Trophoblast cell (in vitro differentiated cells and primary cell): Measurements from ENCODE around the gene BHLHE41.

ENCODE experiments used
- DNase-seq, 2 donors: peaks; one replicate each; pipeline ENCODE4 v3.0.0-alpha.2; 2016
- H2AFZ ChIP-seq: 2 replicates; pipeline ENCODE4 v1.6.1; 2013; ENCODE audit warnings: low read length, moderate library complexity, mild to moderate bottlenecking; ENCODE audit not compliant: insufficient read depth, poor library complexity
- H2AK5ac ChIP-seq: 2 replicates; pipeline ENCODE4 v1.6.1; 2013; ENCODE audit warnings: mild to moderate bottlenecking, low read length
- H2BK120ac ChIP-seq: 2 replicates; pipeline ENCODE4 v1.6.1; 2013; ENCODE audit warnings: low read length, mild to moderate bottlenecking, moderate library complexity; ENCODE audit not compliant: insufficient read depth, poor library complexity
- H2BK12ac ChIP-seq: 2 replicates; pipeline ENCODE4 v1.6.1; 2013; ENCODE audit warnings: mild to moderate bottlenecking, low read length, moderate library complexity
- H2BK5ac ChIP-seq: 2 replicates; pipeline ENCODE4 v1.6.1; 2013; ENCODE audit warnings: low read length, low read depth, moderate library complexity, mild to moderate bottlenecking; ENCODE audit not compliant: poor library complexity
- H3K14ac ChIP-seq: 2 replicates; pipeline ENCODE4 v1.6.1; 2013; ENCODE audit warnings: mild to moderate bottlenecking, low read length
- H3K18ac ChIP-seq: 2 replicates; pipeline ENCODE4 v1.6.1; 2013; ENCODE audit warnings: mild to moderate bottlenecking, low read length
- H3K23ac ChIP-seq: 2 replicates; pipeline ENCODE4 v1.6.1; 2013; ENCODE audit warnings: low read length
- H3K27ac ChIP-seq: 2 replicates; pipeline ENCODE4 v1.5.1; 2013; ENCODE audit warnings: low read depth, mild to moderate bottlenecking, inconsistent platforms, low read length, moderate library complexity
- H3K27me3 ChIP-seq: 2 replicates; pipeline ENCODE4 v1.6.1; 2013; ENCODE audit warnings: inconsistent platforms, mild to moderate bottlenecking, low read length, moderate library complexity; ENCODE audit not compliant: insufficient read depth
- H3K36me3 ChIP-seq, 2 experiments: 1 replicate in 1 of 2; 2 replicates in 1 of 2; pipeline ENCODE4 v1.6.1; 2013; ENCODE audit warnings: low read length in 2 of 2, mild to moderate bottlenecking in 2 of 2, moderate library complexity in 1 of 2; ENCODE audit not compliant: insufficient read depth in 2 of 2, control insufficient read depth in 1 of 2
- H3K4ac ChIP-seq: 2 replicates; pipeline ENCODE4 v1.6.1; 2013; ENCODE audit warnings: low read depth, mild to moderate bottlenecking, low read length, moderate library complexity
- H3K4me1 ChIP-seq, 2 experiments: 1 replicate in 1 of 2; 2 replicates in 1 of 2; pipeline ENCODE4 v1.6.1; 2013; ENCODE audit warnings: low read length in 2 of 2, mild to moderate bottlenecking in 2 of 2, moderate library complexity in 1 of 2; ENCODE audit not compliant: insufficient read depth in 2 of 2, control insufficient read depth in 1 of 2
- H3K4me2 ChIP-seq: 2 replicates; pipeline ENCODE4 v1.6.1; 2013; ENCODE audit warnings: inconsistent platforms, mild to moderate bottlenecking, low read length, moderate library complexity
- H3K4me3 ChIP-seq: 2 replicates; pipeline ENCODE4 v1.5.1; 2013; ENCODE audit warnings: mild to moderate bottlenecking, low read depth, low read length, inconsistent platforms
- H3K79me1 ChIP-seq: one replicate; pipeline ENCODE4 v1.6.1; 2013; ENCODE audit warnings: low read length
- H3K79me2 ChIP-seq: 2 replicates; pipeline ENCODE4 v1.6.1; 2013; ENCODE audit warnings: low read length, mild to moderate bottlenecking; ENCODE audit not compliant: control insufficient read depth, insufficient read depth, poor library complexity
- H3K9ac ChIP-seq: 2 replicates; pipeline ENCODE4 v1.6.1; 2013; ENCODE audit warnings: mild to moderate bottlenecking, low read length
- H3K9me3 ChIP-seq: 2 replicates; pipeline ENCODE4 v1.6.1; 2013; ENCODE audit warnings: low read depth, mild to moderate bottlenecking, control low read depth, inconsistent platforms, low read length; ENCODE audit not compliant: insufficient read depth
- H4K12ac ChIP-seq: 2 replicates; pipeline ENCODE4 v1.6.1; 2013; ENCODE audit warnings: low read depth, mild to moderate bottlenecking, low read length, moderate library complexity
- H4K8ac ChIP-seq: 2 replicates; pipeline ENCODE4 v1.6.1; 2013; ENCODE audit warnings: low read depth, mild to moderate bottlenecking, low read length, moderate library complexity
- H4K91ac ChIP-seq: one replicate; pipeline ENCODE4 v1.6.1; 2013; ENCODE audit warnings: low read depth, mild to moderate bottlenecking, low read length, moderate library complexity
- WGBS: extraction: QIAGEN DNeasy Blood & Tissue Kit; methylation state at CpG from one replicate; pipeline ENCODE4 v1.1.7; 2013; ENCODE audit warnings: missing lambda C conversion rate; ENCODE audit not compliant: insufficient read length, insufficient coverage; ENCODE audit errors: extremely low coverage; 5-methylcytosine and 5-hydroxymethylcytosine counted together

BHLHE41 gene

GRCh38 chr12:26102953-26103352, 21.9 kb downstream of the BHLHE41 start:
- Histone ChIP-seq H2BK120ac (no peak overlapping the region), H4K8ac (no peak overlapping the region), H3K27ac (no peak overlapping the region), H4K91ac (peak overlapping the region; percentile 28), H3K4ac (no peak overlapping the region), H2AFZ (no peak overlapping the region), H3K36me3 (no peaks in the 10 kb centered on the region), H3K4me3 (no peak overlapping the region), H4K12ac (no peak overlapping the region), H3K23ac (peak overlapping the region; percentile 86), H2AK5ac (no peak overlapping the region), H3K79me2 (no peaks in the 10 kb centered on the region), H3K79me1 (no peaks in the 10 kb centered on the region), H3K4me2 (no peak overlapping the region), H3K9me3 (no peaks in the 10 kb centered on the region), H3K27me3 (no peaks in the 10 kb centered on the region), H3K4me1 (peaks cover 4 to 6% of the 10 kb centered on the region in 2 experiments), H3K14ac (no peak overlapping the region), H2BK5ac (no peak overlapping the region), H2BK12ac (no peak overlapping the region), H3K18ac (no peak overlapping the region), H3K9ac (no peak overlapping the region)
- WGBS, result no CpG with 5 or more reads among the region's 5 CpGs
- DNase-seq, result no peak

- Histone ChIP-seq H3K79me2 (no peaks in the 10 kb centered on the region), H4K91ac (no peak overlapping the region), H2BK12ac (no peak overlapping the region), H3K36me3 (no peaks in the 10 kb centered on the region), H2AFZ (no peak overlapping the region), H3K23ac (no peak overlapping the region), H3K27me3 (no peaks in the 10 kb centered on the region), H3K27ac (no peak overlapping the region), H4K12ac (no peak overlapping the region), H3K18ac (no peak overlapping the region), H2BK5ac (no peak overlapping the region), H3K14ac (no peak overlapping the region), H2AK5ac (no peak overlapping the region), H3K9ac (no peak overlapping the region), H3K4ac (no peak overlapping the region), H4K8ac (no peak overlapping the region), H3K9me3 (no peaks in the 10 kb centered on the region), H3K4me3 (no peak overlapping the region), H2BK120ac (no peak overlapping the region), H3K4me1 (peaks cover 4 to 6% of the 10 kb centered on the region in 2 experiments), H3K79me1 (no peaks in the 10 kb centered on the region), H3K4me2 (no peak overlapping the region)
- WGBS, result no CpG with 5 or more reads among the region's 4 CpGs
- DNase-seq, result no peak
Measured at GRCh38 chr12:26101763-26102162, 23.1 kb downstream of the BHLHE41 start.

GRCh38 chr12:26101350-26101734, 23.5 kb downstream of the BHLHE41 start:
- H3K4me1 ChIP-seq, result peaks cover 4 to 6% of the 10 kb centered on the region in 2 experiments
- no peak overlapping the region for H2AK5ac ChIP-seq
- no peak overlapping the region for H3K27ac ChIP-seq
- H3K4me3 ChIP-seq, result no peak overlapping the region
- no peak overlapping the region for H2AFZ ChIP-seq
- H3K18ac ChIP-seq, result no peak overlapping the region
- H3K27me3 ChIP-seq, result no peaks in the 10 kb centered on the region
- no peak overlapping the region for H2BK12ac ChIP-seq
- H3K79me1 ChIP-seq, result no peaks in the 10 kb centered on the region
- no CpG with 5 or more reads among the region's 3 CpGs for WGBS
- H4K91ac ChIP-seq, result no peak overlapping the region
- no peak overlapping the region for H3K4ac ChIP-seq
- H3K23ac ChIP-seq, result no peak overlapping the region
- H3K9me3 ChIP-seq, result no peaks in the 10 kb centered on the region
- no peak overlapping the region for H2BK120ac ChIP-seq
- H3K4me2 ChIP-seq, result no peak overlapping the region
- H4K12ac ChIP-seq, result no peak overlapping the region
- H3K79me2 ChIP-seq, result no peaks in the 10 kb centered on the region
- DNase-seq, result peak; percentile 84 to 98
- no peak overlapping the region for H3K14ac ChIP-seq
- H2BK5ac ChIP-seq, result no peak overlapping the region
- H3K36me3 ChIP-seq, result no peaks in the 10 kb centered on the region
- H4K8ac ChIP-seq, result no peak overlapping the region
- no peak overlapping the region for H3K9ac ChIP-seq

- H3K23ac ChIP-seq, result no peak overlapping the region
- no peak overlapping the region for H3K4me3 ChIP-seq
- H3K36me3 ChIP-seq, result no peaks in the 10 kb centered on the region
- H3K14ac ChIP-seq, result no peak overlapping the region
- peaks cover 4 to 6% of the 10 kb centered on the region in 2 experiments for H3K4me1 ChIP-seq
- H2BK120ac ChIP-seq, result no peak overlapping the region
- H4K12ac ChIP-seq, result no peak overlapping the region
- peak; percentile 48 to 80 for DNase-seq
- no peaks in the 10 kb centered on the region for H3K79me2 ChIP-seq
- H2AK5ac ChIP-seq, result no peak overlapping the region
- no peak overlapping the region for H3K18ac ChIP-seq
- no peaks in the 10 kb centered on the region for H3K79me1 ChIP-seq
- H3K27ac ChIP-seq, result no peak overlapping the region
- H3K9ac ChIP-seq, result no peak overlapping the region
- H4K91ac ChIP-seq, result no peak overlapping the region
- no peaks in the 10 kb centered on the region for H3K27me3 ChIP-seq
- no CpG with 5 or more reads among the region's 8 CpGs for WGBS
- H4K8ac ChIP-seq, result no peak overlapping the region
- H3K4ac ChIP-seq, result no peak overlapping the region
- no peak overlapping the region for H2AFZ ChIP-seq
- no peak overlapping the region for H2BK5ac ChIP-seq
- H3K4me2 ChIP-seq, result no peak overlapping the region
- no peak overlapping the region for H2BK12ac ChIP-seq
- no peaks in the 10 kb centered on the region for H3K9me3 ChIP-seq
Measured at GRCh38 chr12:26100666-26101349, 24.0 kb downstream of the BHLHE41 start.
